Neural cell (in vitro differentiated cells): ENCODE measurements around the gene OXT.

Experiments used
- EP300 ChIP-seq: fragments of 450-650 bp; conservative IDR thresholded peaks from 2 replicates; pipeline ENCODE4 v1.6.1; 2014; ENCODE audit warnings: antibody characterized with exemption, mild to moderate bottlenecking, moderate library complexity; ENCODE audit not compliant: poor library complexity, severe bottlenecking
- RAD21 ChIP-seq: fragments of 450-650 bp; conservative IDR thresholded peaks from 2 replicates; pipeline ENCODE4 v1.6.1; 2014; ENCODE audit warnings: antibody characterized with exemption, mild to moderate bottlenecking, moderate library complexity
- TF ChIP-seq, protein P1 (sequence below): fragments of 450-650 bp; IDR thresholded peaks from 2 replicates; pipeline ENCODE4 v1.5.1; 2014; ENCODE audit warnings: antibody characterized with exemption, mild to moderate bottlenecking, moderate library complexity; ENCODE audit not compliant: poor library complexity, severe bottlenecking
- TF ChIP-seq, protein P2 (sequence below): IDR thresholded peaks from 2 replicates; pipeline ENCODE4 v1.6.1; 2012; ENCODE audit warnings: borderline replicate concordance

DNA sequence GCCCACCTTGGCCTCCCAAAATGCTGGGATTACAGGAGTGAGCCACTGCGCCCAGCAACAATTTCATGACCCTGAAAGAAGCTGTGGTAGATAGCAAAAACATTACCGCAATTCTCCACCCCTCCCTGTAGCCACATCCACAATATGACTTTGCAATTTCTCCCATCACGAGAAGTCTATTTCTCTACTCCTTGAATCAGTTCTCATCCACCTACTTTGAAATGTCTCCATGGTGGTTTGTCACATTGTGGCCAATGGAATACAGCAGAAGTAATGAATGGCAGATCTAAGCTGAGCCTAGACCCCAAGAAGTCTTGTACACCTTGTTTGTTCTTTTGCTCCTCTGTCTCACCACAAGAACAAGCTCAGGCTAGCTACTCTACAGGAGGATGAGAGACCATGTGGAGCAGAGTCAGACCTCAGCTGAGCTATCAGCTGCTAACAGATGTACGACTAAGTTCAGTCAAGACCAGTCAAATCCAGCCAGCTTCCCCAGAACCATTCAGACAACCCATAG is 6.3 kb downstream of the OXT start:
- TF ChIP-seq, protein P1, sequence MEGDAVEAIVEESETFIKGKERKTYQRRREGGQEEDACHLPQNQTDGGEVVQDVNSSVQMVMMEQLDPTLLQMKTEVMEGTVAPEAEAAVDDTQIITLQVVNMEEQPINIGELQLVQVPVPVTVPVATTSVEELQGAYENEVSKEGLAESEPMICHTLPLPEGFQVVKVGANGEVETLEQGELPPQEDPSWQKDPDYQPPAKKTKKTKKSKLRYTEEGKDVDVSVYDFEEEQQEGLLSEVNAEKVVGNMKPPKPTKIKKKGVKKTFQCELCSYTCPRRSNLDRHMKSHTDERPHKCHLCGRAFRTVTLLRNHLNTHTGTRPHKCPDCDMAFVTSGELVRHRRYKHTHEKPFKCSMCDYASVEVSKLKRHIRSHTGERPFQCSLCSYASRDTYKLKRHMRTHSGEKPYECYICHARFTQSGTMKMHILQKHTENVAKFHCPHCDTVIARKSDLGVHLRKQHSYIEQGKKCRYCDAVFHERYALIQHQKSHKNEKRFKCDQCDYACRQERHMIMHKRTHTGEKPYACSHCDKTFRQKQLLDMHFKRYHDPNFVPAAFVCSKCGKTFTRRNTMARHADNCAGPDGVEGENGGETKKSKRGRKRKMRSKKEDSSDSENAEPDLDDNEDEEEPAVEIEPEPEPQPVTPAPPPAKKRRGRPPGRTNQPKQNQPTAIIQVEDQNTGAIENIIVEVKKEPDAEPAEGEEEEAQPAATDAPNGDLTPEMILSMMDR, result no peak
- TF ChIP-seq RAD21 (no peak), EP300 (no peak)
- TF ChIP-seq, protein P2, sequence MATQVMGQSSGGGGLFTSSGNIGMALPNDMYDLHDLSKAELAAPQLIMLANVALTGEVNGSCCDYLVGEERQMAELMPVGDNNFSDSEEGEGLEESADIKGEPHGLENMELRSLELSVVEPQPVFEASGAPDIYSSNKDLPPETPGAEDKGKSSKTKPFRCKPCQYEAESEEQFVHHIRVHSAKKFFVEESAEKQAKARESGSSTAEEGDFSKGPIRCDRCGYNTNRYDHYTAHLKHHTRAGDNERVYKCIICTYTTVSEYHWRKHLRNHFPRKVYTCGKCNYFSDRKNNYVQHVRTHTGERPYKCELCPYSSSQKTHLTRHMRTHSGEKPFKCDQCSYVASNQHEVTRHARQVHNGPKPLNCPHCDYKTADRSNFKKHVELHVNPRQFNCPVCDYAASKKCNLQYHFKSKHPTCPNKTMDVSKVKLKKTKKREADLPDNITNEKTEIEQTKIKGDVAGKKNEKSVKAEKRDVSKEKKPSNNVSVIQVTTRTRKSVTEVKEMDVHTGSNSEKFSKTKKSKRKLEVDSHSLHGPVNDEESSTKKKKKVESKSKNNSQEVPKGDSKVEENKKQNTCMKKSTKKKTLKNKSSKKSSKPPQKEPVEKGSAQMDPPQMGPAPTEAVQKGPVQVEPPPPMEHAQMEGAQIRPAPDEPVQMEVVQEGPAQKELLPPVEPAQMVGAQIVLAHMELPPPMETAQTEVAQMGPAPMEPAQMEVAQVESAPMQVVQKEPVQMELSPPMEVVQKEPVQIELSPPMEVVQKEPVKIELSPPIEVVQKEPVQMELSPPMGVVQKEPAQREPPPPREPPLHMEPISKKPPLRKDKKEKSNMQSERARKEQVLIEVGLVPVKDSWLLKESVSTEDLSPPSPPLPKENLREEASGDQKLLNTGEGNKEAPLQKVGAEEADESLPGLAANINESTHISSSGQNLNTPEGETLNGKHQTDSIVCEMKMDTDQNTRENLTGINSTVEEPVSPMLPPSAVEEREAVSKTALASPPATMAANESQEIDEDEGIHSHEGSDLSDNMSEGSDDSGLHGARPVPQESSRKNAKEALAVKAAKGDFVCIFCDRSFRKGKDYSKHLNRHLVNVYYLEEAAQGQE, result no peak
